ENCODE measurements around the gene PPP1R3D. TPM values are rescaled to one million over a fixed set of nuclear protein-coding genes. Genes with fewer than 3 reads are reported as not detected.

The PPP1R3D gene
- polyA plus RNA-seq, 10 donors: 3.6 to 6.8 (median 5.1) TPM

GRCh38 chr20:59949911-59950310 lies 9.8 kb upstream of the PPP1R3D start:
- DNase-seq: no peak

- DNase-seq: peak; percentile 62 to 82 (median 63)
Measured at GRCh38 chr20:59948828-59949720, 9.0 kb upstream of the PPP1R3D start.

GRCh38 chr20:59948212-59948611 lies 8.1 kb upstream of the PPP1R3D start:
- no peak for DNase-seq

GRCh38 chr20:59947376-59947775 lies 7.3 kb upstream of the PPP1R3D start:
- DNase-seq: no peak

GRCh38 chr20:59945731-59946130 lies 5.6 kb upstream of the PPP1R3D start:
- peak in 1 of 3 donors; percentile 27 for DNase-seq

GRCh38 chr20:59945175-59945574 lies 5.1 kb upstream of the PPP1R3D start:
- DNase-seq: no peak

GRCh38 chr20:59944726-59945125 lies 4.6 kb upstream of the PPP1R3D start:
- DNase-seq: peak in 1 of 3 donors; percentile 40

- no peak for DNase-seq
Measured at GRCh38 chr20:59942245-59942644, 2.1 kb upstream of the PPP1R3D start.

- DNase-seq: no peak
Measured at GRCh38 chr20:59940956-59941294, 820 bp upstream of the PPP1R3D start.

- DNase-seq: no peak
Measured at GRCh38 chr20:59939879-59940128, 301 bp downstream of the PPP1R3D start.

- DNase-seq: peak in 1 of 3 donors; percentile 49
Measured at GRCh38 chr20:59939052-59939878, 840 bp downstream of the PPP1R3D start.

GRCh38 chr20:59938696-59939051 lies 1.4 kb downstream of the PPP1R3D start:
- peak in 1 of 3 donors; percentile 33 for DNase-seq

GRCh38 chr20:59938221-59938620 lies 1.9 kb downstream of the PPP1R3D start:
- peak in 1 of 3 donors; percentile 33 for DNase-seq

GRCh38 chr20:59937150-59937549 lies 3.0 kb downstream of the PPP1R3D start:
- no peak for DNase-seq

- no peak for DNase-seq
Measured at GRCh38 chr20:59936409-59936808, 3.7 kb downstream of the PPP1R3D start.

GRCh38 chr20:59935457-59936185 lies 4.5 kb downstream of the PPP1R3D start:
- no peak for DNase-seq

- peak; percentile 60 to 92 (median 73) for DNase-seq
Measured at GRCh38 chr20:59933849-59934585, 6.1 kb downstream of the PPP1R3D start.

GRCh38 chr20:59933296-59933848 lies 6.7 kb downstream of the PPP1R3D start, which contains the start of gene SYCP2:
Gene SYCP2 (minus strand): TSS chr20:59933637. CDS start chr20:59922413, 11,224 bp downstream.
- DNase-seq: peak in 1 of 3 donors; percentile 48

- no peak for DNase-seq
Measured at GRCh38 chr20:59932616-59933295, 7.3 kb downstream of the PPP1R3D start.

- DNase-seq: no peak
Measured at GRCh38 chr20:59931511-59932312, 8.4 kb downstream of the PPP1R3D start.

All from muscle of back (tissue), 11 donors.